HEK293 (cell line): ENCODE measurements around the gene DIDO1.

Source experiments
- CTCF ChIA-PET: fragments of 350-600 bp; formaldehyde crosslinking; extraction: SDS; loops from one replicate; lab custom pipeline; 2021; ENCODE audit warnings: antibody characterized with exemption; lab: Yijun Ruan, JAX
- POLR2A ChIA-PET: fragments of 300-600 bp; formaldehyde crosslinking; extraction: SDS; loops from one replicate; lab custom pipeline; 2020; ENCODE audit warnings: antibody characterized with exemption, inconsistent platforms; lab: Yijun Ruan, JAX
- H3K27ac ChIP-seq: fragments of 200-500 bp; sonication (Bioruptor generic); 2 replicates; pipeline ENCODE4 v1.5.1; 2014; ENCODE audit warnings: low read depth, low read length, control low read depth, inconsistent platforms; ENCODE audit errors: extremely low read depth
- H3K36me3 ChIP-seq, 2 experiments: fragments of 200-500 bp in 1 of 2; sonication (Bioruptor generic) in 1 of 2; 1 replicate in 1 of 2; 2 replicates in 1 of 2; pipeline ENCODE4 v1.5.1; 2014 to 2017; ENCODE audit warnings: inconsistent platforms in 2 of 2, low read length in 2 of 2; ENCODE audit not compliant: control insufficient read depth in 2 of 2, insufficient read depth in 1 of 2
- H3K4me1 ChIP-seq: fragments of 200-500 bp; sonication (Bioruptor generic); 2 replicates; pipeline ENCODE4 v1.5.1; 2014; ENCODE audit warnings: mild to moderate bottlenecking, low read length, inconsistent platforms; ENCODE audit not compliant: control insufficient read depth, insufficient read depth
- H3K4me3 ChIP-seq: 2 replicates; pipeline ENCODE4 v1.5.1; 2011; ENCODE audit warnings: low read depth, mild to moderate bottlenecking, control low read depth, low read length, moderate library complexity
- H3K9me3 ChIP-seq: fragments of 200-500 bp; sonication (Bioruptor generic); 2 replicates; pipeline ENCODE4 v1.5.1; 2014; ENCODE audit warnings: low read depth, low read length, inconsistent platforms; ENCODE audit not compliant: control insufficient read depth, insufficient read depth
- GLIS1 ChIP-seq: fragments of 450-650 bp; formaldehyde crosslinking; IDR thresholded peaks from 2 replicates; pipeline ENCODE4 v1.5.1; 2016; ENCODE audit warnings: missing biosample characterization, missing genetic modification characterization
- HOXA7 ChIP-seq: sonication (generic); formaldehyde crosslinking; IDR thresholded peaks from 2 replicates; pipeline ENCODE4 v1.8.1; 2022; ENCODE audit warnings: missing genetic modification reagents, borderline replicate concordance
- INSM2 ChIP-seq: fragments of 450-650 bp; formaldehyde crosslinking; IDR thresholded peaks from 2 replicates; pipeline ENCODE4 v1.5.1; 2016; ENCODE audit warnings: missing biosample characterization, missing genetic modification characterization
- KLF1 ChIP-seq: fragments of 450-650 bp; formaldehyde crosslinking; IDR thresholded peaks from 2 replicates; pipeline ENCODE4 v1.5.1; 2016; ENCODE audit warnings: missing biosample characterization, missing genetic modification characterization
- OSR2 ChIP-seq: fragments of 450-650 bp; formaldehyde crosslinking; IDR thresholded peaks from 2 replicates; pipeline ENCODE4 v1.5.1; 2016; ENCODE audit warnings: missing biosample characterization, missing genetic modification characterization
- REPIN1 ChIP-seq: fragments of 450-650 bp; formaldehyde crosslinking; IDR thresholded peaks from 2 replicates; pipeline ENCODE4 v1.5.1; 2017; ENCODE audit warnings: missing biosample characterization, missing genetic modification characterization, low read depth
- ZBTB21 ChIP-seq: fragments of 450-650 bp; formaldehyde crosslinking; IDR thresholded peaks from 2 replicates; pipeline ENCODE4 v1.5.1; 2017; ENCODE audit warnings: missing biosample characterization, missing genetic modification characterization
- ZNF140 ChIP-seq: fragments of 450-650 bp; formaldehyde crosslinking; IDR thresholded peaks from 2 replicates; pipeline ENCODE4 v1.5.1; 2016; ENCODE audit warnings: missing biosample characterization, missing genetic modification characterization
- ZNF24 ChIP-seq: fragments of 450-650 bp; formaldehyde crosslinking; IDR thresholded peaks from 2 replicates; pipeline ENCODE4 v1.5.1; 2016; ENCODE audit warnings: missing biosample characterization, missing genetic modification characterization
- ZNF37A ChIP-seq: fragments of 450-650 bp; IDR thresholded peaks from 2 replicates; pipeline ENCODE4 v1.5.1; 2018; ENCODE audit warnings: missing biosample characterization, missing genetic modification characterization
- ZNF48 ChIP-seq: fragments of 450-650 bp; formaldehyde crosslinking; IDR thresholded peaks from 2 replicates; pipeline ENCODE4 v1.5.1; 2016; ENCODE audit warnings: missing biosample characterization, missing genetic modification characterization
- ZNF544 ChIP-seq: fragments of 450-650 bp; formaldehyde crosslinking; IDR thresholded peaks from 2 replicates; pipeline ENCODE4 v1.5.0; 2017; ENCODE audit warnings: missing biosample characterization, missing genetic modification characterization
- ZNF558 ChIP-seq: fragments of 450-650 bp; formaldehyde crosslinking; IDR thresholded peaks from 2 replicates; pipeline ENCODE4 v1.5.1; 2016; ENCODE audit warnings: missing biosample characterization, missing genetic modification characterization
- ZNF560 ChIP-seq: fragments of 450-650 bp; formaldehyde crosslinking; IDR thresholded peaks from 2 replicates; pipeline ENCODE4 v1.5.1; 2017; ENCODE audit warnings: missing biosample characterization, missing genetic modification characterization, borderline replicate concordance
- ZNF623 ChIP-seq: fragments of 450-650 bp; formaldehyde crosslinking; IDR thresholded peaks from 2 replicates; pipeline ENCODE4 v1.5.1; 2016; ENCODE audit warnings: missing biosample characterization, missing genetic modification characterization
- ZNF664 ChIP-seq: fragments of 450-650 bp; formaldehyde crosslinking; IDR thresholded peaks from 2 replicates; pipeline ENCODE4 v1.5.1; 2016; ENCODE audit warnings: missing biosample characterization, missing genetic modification characterization
- TF ChIP-seq, protein P1 (sequence below): fragments of 450-650 bp; formaldehyde crosslinking; IDR thresholded peaks from 2 replicates; pipeline ENCODE4 v1.5.1; 2016; ENCODE audit warnings: missing biosample characterization, missing genetic modification characterization
- TF ChIP-seq, protein P2 (sequence below): fragments of 450-650 bp; formaldehyde crosslinking; IDR thresholded peaks from 2 replicates; pipeline ENCODE4 v1.5.1; 2017; ENCODE audit warnings: missing biosample characterization, missing genetic modification characterization

The DIDO1 gene

DNA sequence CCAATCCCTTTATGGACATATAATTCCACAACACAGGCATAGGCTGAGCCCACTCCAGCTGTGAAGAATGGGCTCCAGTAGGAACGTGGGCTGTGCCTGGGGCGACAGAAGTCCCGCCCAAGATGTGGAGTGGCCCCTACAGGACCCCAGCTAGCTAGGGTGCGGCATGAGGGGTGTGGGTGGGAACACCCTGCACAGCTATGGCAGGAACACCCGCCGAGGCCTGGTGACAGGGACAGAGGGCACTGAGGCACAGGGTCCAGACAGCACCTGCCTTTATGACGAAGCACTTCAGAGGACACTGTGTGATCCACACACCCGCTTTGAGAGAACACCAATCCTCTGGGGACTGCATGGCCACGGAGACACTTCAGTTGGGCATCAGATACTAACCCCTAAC, 36.4 kb downstream of the DIDO1 start:
- Histone ChIP-seq H3K36me3 (peaks cover 9 to 96% of the 10 kb centered on the region in 2 experiments; a peak in 1 of 3 replicates), H3K27ac (no peak overlapping the region), H3K9me3 (no peaks in the 10 kb centered on the region), H3K4me3 (no peak overlapping the region), H3K4me1 (peaks cover 3% of the 10 kb centered on the region; the same call in 1 of the 2 replicates)
- CTCF ChIA-PET: interaction anchor here (0.7 to 2.0 kb wide), 4 partner anchors 9 to 67 kb away, joined by 3 to 11 read pairs (median 6); no protein-coding TSS in a partner anchor
- TF ChIP-seq KLF1 (tag by site-specific recombination): peak; percentile 99
- no peak for TF ChIP-seq ZNF560 (tag by site-specific recombination)
- POLR2A ChIA-PET: interaction anchor here (0.6 to 1.0 kb wide), 2 partner anchors 18 to 47 kb away, joined by 3 to 5 read pairs; no protein-coding TSS in a partner anchor

DNA sequence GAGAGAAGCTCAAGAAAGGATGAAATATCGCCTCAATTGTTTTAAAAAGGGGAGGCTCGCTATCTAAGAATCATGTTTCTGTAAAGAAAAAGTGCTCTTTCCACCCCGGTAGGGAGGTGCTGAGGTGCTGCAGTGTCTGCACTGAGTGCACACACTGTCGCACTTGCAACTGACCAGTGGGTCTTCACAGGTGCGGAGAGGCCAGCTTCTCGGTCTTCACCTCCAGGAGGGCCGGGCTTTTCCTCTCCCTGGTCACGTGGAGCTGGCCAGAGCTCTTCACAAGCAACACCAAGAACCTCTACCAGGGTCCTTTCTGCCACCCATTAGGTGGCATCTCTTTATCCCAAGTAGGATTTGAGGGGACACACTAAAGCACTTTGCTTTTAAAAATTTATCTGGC, 36.9 kb downstream of the DIDO1 start:
- peaks cover 9 to 91% of the 10 kb centered on the region in 2 experiments; a peak in 1 of 3 replicates for H3K36me3 ChIP-seq
- ChIA-PET CTCF (interaction anchor here (1.5 kb wide), 1 partner anchor 11 kb away, joined by 11 read pairs; no protein-coding TSS in a partner anchor), POLR2A (interaction anchor here (0.6 to 1.0 kb wide), 2 partner anchors 18 to 47 kb away, joined by 3 to 5 read pairs; no protein-coding TSS in a partner anchor)
- no peaks in the 10 kb centered on the region for H3K9me3 ChIP-seq
- TF ChIP-seq GLIS1 (no peak), ZNF623 (tag by site-specific recombination) (no peak), ZNF37A (tag by site-specific recombination) (no peak), ZNF24 (no peak), ZNF558 (tag by site-specific recombination) (no peak), ZNF664 (tag by site-specific recombination) (no peak), REPIN1 (tag by site-specific recombination) (no peak), ZNF544 (tag by site-specific recombination) (no peak), HOXA7 (CRISPR knock-in tag) (no peak)
- TF ChIP-seq, protein P1, sequence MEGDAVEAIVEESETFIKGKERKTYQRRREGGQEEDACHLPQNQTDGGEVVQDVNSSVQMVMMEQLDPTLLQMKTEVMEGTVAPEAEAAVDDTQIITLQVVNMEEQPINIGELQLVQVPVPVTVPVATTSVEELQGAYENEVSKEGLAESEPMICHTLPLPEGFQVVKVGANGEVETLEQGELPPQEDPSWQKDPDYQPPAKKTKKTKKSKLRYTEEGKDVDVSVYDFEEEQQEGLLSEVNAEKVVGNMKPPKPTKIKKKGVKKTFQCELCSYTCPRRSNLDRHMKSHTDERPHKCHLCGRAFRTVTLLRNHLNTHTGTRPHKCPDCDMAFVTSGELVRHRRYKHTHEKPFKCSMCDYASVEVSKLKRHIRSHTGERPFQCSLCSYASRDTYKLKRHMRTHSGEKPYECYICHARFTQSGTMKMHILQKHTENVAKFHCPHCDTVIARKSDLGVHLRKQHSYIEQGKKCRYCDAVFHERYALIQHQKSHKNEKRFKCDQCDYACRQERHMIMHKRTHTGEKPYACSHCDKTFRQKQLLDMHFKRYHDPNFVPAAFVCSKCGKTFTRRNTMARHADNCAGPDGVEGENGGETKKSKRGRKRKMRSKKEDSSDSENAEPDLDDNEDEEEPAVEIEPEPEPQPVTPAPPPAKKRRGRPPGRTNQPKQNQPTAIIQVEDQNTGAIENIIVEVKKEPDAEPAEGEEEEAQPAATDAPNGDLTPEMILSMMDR (tag by site-specific recombination): no peak
- H3K4me1 ChIP-seq: peaks cover 3% of the 10 kb centered on the region; the same call in 1 of the 2 replicates
- H3K4me3 ChIP-seq: no peak overlapping the region
- no peak overlapping the region for H3K27ac ChIP-seq

DNA sequence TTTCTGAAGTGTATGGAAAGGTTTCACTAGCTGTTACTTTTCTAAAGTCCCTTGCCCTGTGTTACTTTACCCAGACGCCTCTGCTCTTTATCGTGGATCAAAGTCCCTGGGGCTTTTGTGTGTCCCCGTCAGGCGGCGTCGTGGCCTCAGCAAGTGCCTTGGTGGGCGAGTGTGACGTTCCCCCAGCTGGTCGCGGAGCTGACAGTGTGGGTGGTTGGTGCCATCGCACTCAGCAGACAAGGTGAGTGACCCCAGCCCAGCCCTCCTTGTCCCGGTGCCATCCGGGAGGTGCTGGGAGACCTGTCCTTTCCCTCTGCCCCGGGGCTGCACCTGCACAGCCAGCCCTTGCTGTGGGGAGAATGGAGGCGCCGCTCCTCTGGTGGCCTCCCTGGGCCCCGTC, 37.4 kb downstream of the DIDO1 start:
- POLR2A ChIA-PET: no interaction called here
- CTCF ChIA-PET: interaction anchor here (1.1 to 1.5 kb wide), 2 partner anchors 11 to 15 kb away, joined by 4 to 11 read pairs; no protein-coding TSS in a partner anchor
- Histone ChIP-seq H3K9me3 (no peaks in the 10 kb centered on the region), H3K27ac (no peak overlapping the region), H3K36me3 (peaks cover 9 to 86% of the 10 kb centered on the region in 2 experiments; a peak in 1 of 3 replicates), H3K4me1 (peaks cover 3% of the 10 kb centered on the region; the same call in 1 of the 2 replicates), H3K4me3 (no peak overlapping the region)
- TF ChIP-seq ZNF140 (tag by site-specific recombination): no peak
- no peak for TF ChIP-seq ZNF48 (tag by site-specific recombination)
- no peak for TF ChIP-seq OSR2 (tag by site-specific recombination)
- TF ChIP-seq, protein P2, sequence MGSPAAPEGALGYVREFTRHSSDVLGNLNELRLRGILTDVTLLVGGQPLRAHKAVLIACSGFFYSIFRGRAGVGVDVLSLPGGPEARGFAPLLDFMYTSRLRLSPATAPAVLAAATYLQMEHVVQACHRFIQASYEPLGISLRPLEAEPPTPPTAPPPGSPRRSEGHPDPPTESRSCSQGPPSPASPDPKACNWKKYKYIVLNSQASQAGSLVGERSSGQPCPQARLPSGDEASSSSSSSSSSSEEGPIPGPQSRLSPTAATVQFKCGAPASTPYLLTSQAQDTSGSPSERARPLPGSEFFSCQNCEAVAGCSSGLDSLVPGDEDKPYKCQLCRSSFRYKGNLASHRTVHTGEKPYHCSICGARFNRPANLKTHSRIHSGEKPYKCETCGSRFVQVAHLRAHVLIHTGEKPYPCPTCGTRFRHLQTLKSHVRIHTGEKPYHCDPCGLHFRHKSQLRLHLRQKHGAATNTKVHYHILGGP: no peak
- TF ChIP-seq ZBTB21 (tag by site-specific recombination): no peak
- no peak for TF ChIP-seq INSM2 (tag by site-specific recombination)
